ENCODE data around the gene GNG7.
"Not testable (repeated sequence)": the region's sequence is repeated elsewhere in the genome, so short reads cannot be mapped to it uniquely, and the experiment has no call there.

Gene GNG7

DNA sequence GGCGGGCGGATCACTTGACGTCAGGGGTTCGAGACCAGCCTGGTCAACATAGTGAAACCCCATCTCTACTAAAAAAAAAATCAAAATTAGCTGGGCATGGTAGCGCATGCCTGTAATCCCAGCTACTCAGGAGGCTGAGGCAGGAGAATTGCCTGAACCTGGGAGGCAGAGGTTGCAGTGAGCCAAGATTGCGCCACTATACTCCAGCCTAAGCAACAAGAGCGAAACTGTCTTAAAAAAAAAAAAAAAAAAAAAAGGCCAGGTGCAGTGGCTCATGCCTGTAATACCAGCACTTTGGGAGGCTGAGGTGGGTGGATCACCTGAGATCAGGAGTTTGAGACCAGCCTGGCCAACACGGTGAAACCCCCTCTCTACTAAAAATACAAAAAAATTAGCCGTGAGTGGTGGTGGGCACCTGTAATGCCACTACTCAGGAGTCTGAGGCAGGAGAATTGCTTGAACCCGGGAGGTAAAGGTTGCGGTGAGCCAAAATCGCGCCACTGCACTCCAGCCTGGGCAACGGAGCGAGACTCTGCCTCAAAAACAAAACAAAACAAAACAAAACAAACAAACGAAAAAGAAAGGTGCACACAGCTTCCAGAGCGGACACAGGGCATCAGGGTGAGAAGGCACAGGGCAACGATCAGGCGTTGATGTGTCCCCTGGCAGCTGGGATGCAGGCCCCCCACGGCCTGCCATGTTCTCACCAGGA is 156.9 kb downstream of the GNG7 start:
- not testable (repeated sequence) for H3K4me3 Mint-ChIP-seq; H3K4me1 Mint-ChIP-seq; H3K36me3 Mint-ChIP-seq (ENCODE audit: insufficient read depth); ATAC-seq (replicated peaks; ENCODE audit: extremely low read depth, poor library complexity, severe bottlenecking); DNase-seq (ENCODE audit: low spot score in 2 of 2); H3K9me3 Mint-ChIP-seq; H3K27ac Mint-ChIP-seq (ENCODE audit: low read depth); H3K27me3 Mint-ChIP-seq

GRCh38 chr19:2544576-2545415 is 157.7 kb downstream of the GNG7 start:
- DNase-seq (ENCODE audit: low spot score in 2 of 2), result no peak
- ATAC-seq (replicated peaks; ENCODE audit: extremely low read depth, poor library complexity, severe bottlenecking), result no peak
- Mint-ChIP-seq H3K4me3 (no peak overlapping the region), H3K36me3 (ENCODE audit: insufficient read depth) (peaks cover 3% of the 10 kb centered on the region), H3K27ac (ENCODE audit: low read depth) (no peak overlapping the region), H3K9me3 (no peaks in the 10 kb centered on the region), H3K27me3 (no peaks in the 10 kb centered on the region), H3K4me1 (peaks cover 5% of the 10 kb centered on the region)

GRCh38 chr19:2543463-2544442 is 158.7 kb downstream of the GNG7 start:
- no peaks in the 10 kb centered on the region for H3K27me3 Mint-ChIP-seq

DNA sequence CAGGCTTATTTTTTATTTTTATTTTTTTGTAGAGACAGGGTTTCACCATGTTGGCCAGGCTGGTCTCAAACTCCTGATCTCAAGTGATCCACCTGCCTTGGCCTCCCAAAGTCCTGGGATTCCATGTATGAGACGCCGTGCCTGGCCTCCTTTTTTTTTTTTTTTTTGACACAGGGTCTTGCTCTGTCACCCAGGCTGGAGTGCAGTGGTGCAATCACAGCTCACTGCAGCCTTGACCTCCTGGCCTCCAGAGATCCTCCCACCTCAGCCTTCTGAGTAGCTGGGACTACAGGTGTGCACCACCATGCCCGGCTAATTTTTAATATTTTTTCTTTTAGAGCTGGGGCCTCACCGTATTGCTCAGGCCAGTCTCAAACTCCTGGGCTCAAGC is 159.4 kb downstream of the GNG7 start:
- H3K9me3 Mint-ChIP-seq; ATAC-seq (replicated peaks; ENCODE audit: extremely low read depth, poor library complexity, severe bottlenecking); H3K4me3 Mint-ChIP-seq; DNase-seq (ENCODE audit: low spot score in 2 of 2); H3K27ac Mint-ChIP-seq (ENCODE audit: low read depth); H3K36me3 Mint-ChIP-seq (ENCODE audit: insufficient read depth); H3K27me3 Mint-ChIP-seq; H3K4me1 Mint-ChIP-seq: not testable (repeated sequence)

More at GRCh38 chr19:2543463-2544442, 158.7 kb downstream of the GNG7 start:
- ATAC-seq (replicated peaks; ENCODE audit: extremely low read depth, poor library complexity, severe bottlenecking), result no peak
- H3K36me3 Mint-ChIP-seq (ENCODE audit: insufficient read depth), result peaks cover 3% of the 10 kb centered on the region
- peaks cover 5% of the 10 kb centered on the region for H3K4me1 Mint-ChIP-seq
- H3K9me3 Mint-ChIP-seq, result no peaks in the 10 kb centered on the region
- H3K4me3 Mint-ChIP-seq, result peak overlapping the region; percentile 27
- DNase-seq (ENCODE audit: low spot score in 2 of 2), result no peak
- no peak overlapping the region for H3K27ac Mint-ChIP-seq (ENCODE audit: low read depth)

- ATAC-seq (replicated peaks; ENCODE audit: extremely low read depth, poor library complexity, severe bottlenecking), result no peak
- Mint-ChIP-seq H3K4me1 (peaks cover 9% of the 10 kb centered on the region), H3K36me3 (ENCODE audit: insufficient read depth) (peaks cover 2% of the 10 kb centered on the region), H3K4me3 (no peak overlapping the region), H3K9me3 (no peaks in the 10 kb centered on the region), H3K27ac (ENCODE audit: low read depth) (no peak overlapping the region), H3K27me3 (no peaks in the 10 kb centered on the region)
- DNase-seq (ENCODE audit: low spot score in 2 of 2), result no peak
Measured at GRCh38 chr19:2542341-2543069, 160.0 kb downstream of the GNG7 start.

DNA sequence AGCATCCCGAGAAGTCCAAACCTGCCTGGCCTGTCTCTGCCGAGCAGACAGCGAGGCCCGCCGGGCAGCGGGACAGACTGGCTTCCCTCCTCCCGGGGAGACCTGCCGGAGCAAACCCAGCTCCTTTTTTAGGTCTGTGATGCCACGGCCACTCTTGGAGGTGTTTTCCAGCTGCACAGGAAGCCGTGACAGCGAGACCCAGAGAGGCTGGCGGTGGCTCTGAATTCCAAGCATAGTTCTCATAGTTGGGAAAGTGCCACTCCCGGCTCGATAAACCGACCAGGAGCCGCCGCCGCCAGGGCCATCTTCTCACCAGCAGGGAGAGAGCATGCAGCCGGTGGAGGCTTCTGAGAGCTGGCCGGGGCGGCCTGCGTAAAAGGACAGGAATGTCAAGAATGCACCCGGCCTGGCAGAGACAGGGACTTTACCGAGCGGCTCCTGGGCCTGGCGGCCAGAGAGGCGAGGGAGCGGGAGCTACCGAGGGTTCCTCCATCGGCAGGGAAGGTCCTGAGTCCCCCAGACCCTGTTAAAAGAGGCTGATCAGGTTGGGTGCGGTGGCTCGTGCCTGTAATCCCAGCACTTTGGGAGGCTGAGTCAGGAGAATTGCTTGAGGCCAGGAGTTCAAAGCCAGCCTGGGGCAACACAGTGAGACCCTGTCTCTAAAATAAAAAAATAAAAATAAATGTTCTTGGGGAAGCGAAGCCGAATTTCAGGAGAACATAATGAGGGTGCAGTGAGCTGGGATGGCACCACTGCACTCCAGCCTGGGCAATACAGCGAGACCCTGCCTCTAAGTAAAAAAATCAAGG is 161.6 kb downstream of the GNG7 start:
- ATAC-seq (replicated peaks; ENCODE audit: extremely low read depth, poor library complexity, severe bottlenecking) (no peak), DNase-seq (ENCODE audit: low spot score in 2 of 2) (no peak)
- Mint-ChIP-seq H3K27me3 (no peaks in the 10 kb centered on the region), H3K4me1 (peaks cover 9% of the 10 kb centered on the region), H3K36me3 (ENCODE audit: insufficient read depth) (no peaks in the 10 kb centered on the region), H3K9me3 (no peaks in the 10 kb centered on the region), H3K27ac (ENCODE audit: low read depth) (no peak overlapping the region), H3K4me3 (no peak overlapping the region)

GRCh38 chr19:2540251-2540645 is 162.2 kb downstream of the GNG7 start:
- H3K4me3 Mint-ChIP-seq, result no peak overlapping the region
- ATAC-seq (replicated peaks; ENCODE audit: extremely low read depth, poor library complexity, severe bottlenecking), result no peak
- no peaks in the 10 kb centered on the region for H3K9me3 Mint-ChIP-seq
- H3K27ac Mint-ChIP-seq (ENCODE audit: low read depth), result no peak overlapping the region
- DNase-seq (ENCODE audit: low spot score in 2 of 2), result no peak
- no peaks in the 10 kb centered on the region for H3K27me3 Mint-ChIP-seq
- H3K4me1 Mint-ChIP-seq, result peaks cover 9% of the 10 kb centered on the region
- H3K36me3 Mint-ChIP-seq (ENCODE audit: insufficient read depth), result no peaks in the 10 kb centered on the region

DNA sequence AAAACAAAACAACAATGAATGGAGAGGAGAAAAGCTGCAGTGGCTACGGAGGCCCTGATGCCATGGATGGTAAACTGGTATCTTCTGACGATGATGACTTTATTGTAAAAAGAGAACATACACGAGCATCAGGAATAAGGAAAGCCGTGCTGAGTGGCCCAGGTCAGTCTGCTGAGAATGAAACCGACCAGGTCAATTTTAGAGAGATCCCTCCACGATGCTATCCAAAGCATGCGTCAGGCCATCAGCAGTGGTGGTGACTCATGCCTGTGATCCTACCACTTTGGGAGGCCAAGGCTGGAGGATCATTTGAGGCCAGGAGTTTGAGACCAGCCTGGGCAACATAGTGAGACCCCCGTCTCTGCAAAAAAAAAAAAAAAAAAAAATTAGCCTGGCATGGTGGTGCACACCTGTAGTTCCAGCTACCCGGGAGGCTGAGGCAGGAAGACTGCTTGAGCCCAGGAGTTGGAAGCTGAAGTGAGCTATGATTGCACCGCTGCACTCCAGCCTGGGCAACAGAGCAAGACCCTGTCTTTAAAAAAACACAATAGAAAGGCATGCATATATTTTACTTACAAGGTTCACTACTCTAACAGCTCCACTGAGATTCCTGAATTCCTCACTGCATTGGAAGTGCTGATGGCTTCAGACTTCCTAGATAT is 164.3 kb downstream of the GNG7 start:
- ATAC-seq (replicated peaks; ENCODE audit: extremely low read depth, poor library complexity, severe bottlenecking), result no peak
- Mint-ChIP-seq H3K4me3 (no peak overlapping the region), H3K27me3 (no peaks in the 10 kb centered on the region), H3K9me3 (no peaks in the 10 kb centered on the region), H3K4me1 (peaks cover 18% of the 10 kb centered on the region), H3K27ac (ENCODE audit: low read depth) (no peak overlapping the region), H3K36me3 (ENCODE audit: insufficient read depth) (no peaks in the 10 kb centered on the region)
- DNase-seq (ENCODE audit: low spot score in 2 of 2), result no peak

DNA sequence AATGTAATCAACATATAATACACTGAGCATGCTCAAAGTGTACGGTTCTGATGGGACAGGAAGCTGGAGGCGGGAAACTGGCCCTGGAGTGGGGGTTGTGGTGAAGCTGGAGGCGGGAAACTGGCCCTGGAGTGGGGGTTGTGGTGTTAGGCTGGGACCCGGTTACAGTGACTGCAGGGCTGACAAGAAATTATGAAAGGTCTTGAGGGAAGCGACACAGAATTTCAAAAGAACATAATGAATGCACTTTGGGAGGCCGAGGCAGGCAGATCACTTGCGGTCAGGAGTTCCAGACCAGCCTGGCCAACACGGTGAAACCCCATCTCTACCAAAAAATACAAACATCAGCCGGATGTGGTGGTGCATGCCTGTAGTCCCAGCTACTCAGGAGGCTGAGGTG is 164.9 kb downstream of the GNG7 start:
- peaks cover 19% of the 10 kb centered on the region for H3K4me1 Mint-ChIP-seq
- H3K4me3 Mint-ChIP-seq; H3K27me3 Mint-ChIP-seq; DNase-seq (ENCODE audit: low spot score in 2 of 2); H3K36me3 Mint-ChIP-seq (ENCODE audit: insufficient read depth); H3K27ac Mint-ChIP-seq (ENCODE audit: low read depth); H3K9me3 Mint-ChIP-seq; ATAC-seq (replicated peaks; ENCODE audit: extremely low read depth, poor library complexity, severe bottlenecking): not testable (repeated sequence)

- Mint-ChIP-seq H3K27ac (ENCODE audit: low read depth) (no peak overlapping the region), H3K36me3 (ENCODE audit: insufficient read depth) (peaks cover 1% of the 10 kb centered on the region), H3K4me1 (peaks cover 19% of the 10 kb centered on the region), H3K27me3 (no peaks in the 10 kb centered on the region), H3K9me3 (no peaks in the 10 kb centered on the region), H3K4me3 (no peak overlapping the region)
- no peak for ATAC-seq (replicated peaks; ENCODE audit: extremely low read depth, poor library complexity, severe bottlenecking)
- DNase-seq (ENCODE audit: low spot score in 2 of 2), result no peak
Measured at GRCh38 chr19:2536461-2536860, 166.0 kb downstream of the GNG7 start.

DNA sequence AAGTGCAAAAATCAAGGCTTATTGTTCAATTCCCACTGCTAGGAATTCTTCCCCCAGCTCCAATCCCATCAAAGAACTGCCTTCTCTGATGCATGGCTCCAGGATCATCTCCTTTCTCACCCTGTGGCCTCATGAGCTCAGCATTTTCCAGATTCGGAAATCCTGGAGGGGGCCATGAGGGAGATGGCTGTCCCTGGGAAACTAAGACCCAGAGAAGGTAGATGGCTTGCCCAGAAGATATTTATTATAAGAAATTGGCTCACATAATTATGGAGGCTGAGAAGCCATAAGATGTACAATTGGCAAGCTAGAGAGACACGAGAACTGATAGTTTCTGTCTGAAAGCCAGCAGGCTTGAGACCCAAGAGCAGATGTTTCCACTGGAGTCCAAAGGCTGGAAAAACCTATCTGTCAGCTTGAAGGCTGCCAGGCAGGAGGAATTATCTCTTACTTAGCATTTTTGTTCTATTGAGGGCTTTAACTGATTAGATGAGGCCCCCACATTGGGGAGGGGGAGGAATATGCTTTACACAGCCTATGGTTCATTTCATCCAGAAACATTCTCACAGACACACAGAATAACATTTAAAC is 168.0 kb downstream of the GNG7 start:
- ATAC-seq (replicated peaks; ENCODE audit: extremely low read depth, poor library complexity, severe bottlenecking) (no peak), DNase-seq (ENCODE audit: low spot score in 2 of 2) (no peak)
- peak overlapping the region; percentile 49 for H3K27ac Mint-ChIP-seq (ENCODE audit: low read depth)
- no peaks in the 10 kb centered on the region for H3K9me3 Mint-ChIP-seq
- H3K4me3 Mint-ChIP-seq, result no peak overlapping the region
- H3K4me1 Mint-ChIP-seq, result peaks cover 19% of the 10 kb centered on the region
- H3K27me3 Mint-ChIP-seq, result no peaks in the 10 kb centered on the region
- peaks cover 1% of the 10 kb centered on the region for H3K36me3 Mint-ChIP-seq (ENCODE audit: insufficient read depth)

Data from central memory CD8-positive, alpha-beta T cell (primary cell).